ENCODE data around the gene GPR176.
"Not testable (repeated sequence)": the region's sequence is repeated elsewhere in the genome, so short reads cannot be mapped to it uniquely, and the experiment has no call there.

GPR176 gene

DNA sequence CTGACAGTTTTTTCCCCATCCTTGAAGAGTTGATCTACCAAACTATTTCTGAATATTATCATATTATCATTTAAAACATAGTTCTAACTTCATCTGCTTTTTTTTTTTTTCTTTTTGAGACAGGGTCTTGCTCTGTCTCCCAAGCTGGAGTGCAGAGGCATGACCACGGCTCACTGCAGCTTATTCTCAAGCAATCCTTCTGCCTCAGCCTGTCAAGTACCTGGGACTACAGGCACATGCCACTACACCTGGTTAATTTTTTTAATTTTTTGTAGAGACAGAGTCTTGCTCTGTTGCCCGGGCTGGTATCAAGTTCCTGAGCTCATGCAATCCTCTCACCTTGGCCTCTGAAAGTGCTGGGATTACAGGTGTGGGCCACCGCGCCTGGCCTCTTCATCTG lies 15.2 kb upstream of the GPR176 start:
- no peak for DNase-seq

DNA sequence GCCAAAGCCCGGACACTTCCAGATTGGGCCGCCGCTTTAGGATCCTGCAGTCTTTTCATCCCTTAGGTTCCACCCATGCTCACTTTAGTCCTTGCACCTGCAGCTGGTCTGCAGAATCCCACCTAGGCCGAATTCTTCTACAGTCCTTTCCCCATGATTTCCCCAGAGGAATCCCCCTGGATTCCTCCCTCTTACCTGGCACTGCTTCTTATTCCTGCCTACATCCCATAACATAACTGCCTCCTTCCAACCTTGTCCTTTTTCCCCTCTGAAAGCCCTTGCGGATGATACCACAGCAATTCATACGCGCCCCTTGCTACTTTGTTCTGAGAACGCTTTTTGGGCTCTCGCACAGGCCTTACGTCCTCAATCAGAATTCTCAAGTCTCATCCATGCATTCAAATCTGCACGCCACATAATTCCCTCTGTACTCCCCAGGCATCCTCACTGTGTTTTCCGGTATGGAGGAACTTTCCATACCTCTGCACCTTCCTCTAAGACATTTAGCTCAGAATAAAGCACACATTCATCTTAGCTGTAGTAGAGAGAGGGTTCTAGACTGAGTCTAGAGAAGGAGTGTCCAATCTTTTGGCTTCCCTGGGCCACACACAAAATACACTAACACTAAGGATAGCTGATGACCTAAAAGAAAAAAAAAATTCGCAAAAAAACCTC lies 14.5 kb upstream of the GPR176 start:
- no peak for DNase-seq

GRCh38 chr15:39931615-39932014 lies 11.5 kb upstream of the GPR176 start:
- DNase-seq = no peak

DNA sequence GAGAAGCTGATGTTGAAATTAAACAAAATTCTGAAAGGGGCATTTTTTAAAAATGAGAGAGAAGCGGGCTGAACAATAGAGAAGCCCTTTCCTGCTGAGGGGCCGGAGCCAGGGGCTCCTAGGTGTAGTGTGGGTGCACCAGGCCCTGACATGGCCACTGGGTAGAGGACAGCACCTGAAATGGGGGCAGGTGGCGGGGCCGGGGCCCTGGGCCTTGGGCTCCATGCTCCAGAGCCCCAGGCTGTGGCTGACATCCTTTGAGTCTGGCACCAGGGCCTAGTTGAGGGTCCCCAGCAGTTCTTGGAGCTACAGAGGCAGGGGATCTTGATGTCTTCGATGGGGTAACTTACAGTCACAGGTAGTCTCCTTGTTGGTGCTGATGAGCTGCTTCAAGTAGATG lies 6.5 kb upstream of the GPR176 start:
- DNase-seq = no peak

GRCh38 chr15:39925112-39925842 lies 5.2 kb upstream of the GPR176 start:
- DNase-seq = no peak

- DNase-seq = no peak
Measured at GRCh38 chr15:39924437-39924836, 4.4 kb upstream of the GPR176 start.

DNA sequence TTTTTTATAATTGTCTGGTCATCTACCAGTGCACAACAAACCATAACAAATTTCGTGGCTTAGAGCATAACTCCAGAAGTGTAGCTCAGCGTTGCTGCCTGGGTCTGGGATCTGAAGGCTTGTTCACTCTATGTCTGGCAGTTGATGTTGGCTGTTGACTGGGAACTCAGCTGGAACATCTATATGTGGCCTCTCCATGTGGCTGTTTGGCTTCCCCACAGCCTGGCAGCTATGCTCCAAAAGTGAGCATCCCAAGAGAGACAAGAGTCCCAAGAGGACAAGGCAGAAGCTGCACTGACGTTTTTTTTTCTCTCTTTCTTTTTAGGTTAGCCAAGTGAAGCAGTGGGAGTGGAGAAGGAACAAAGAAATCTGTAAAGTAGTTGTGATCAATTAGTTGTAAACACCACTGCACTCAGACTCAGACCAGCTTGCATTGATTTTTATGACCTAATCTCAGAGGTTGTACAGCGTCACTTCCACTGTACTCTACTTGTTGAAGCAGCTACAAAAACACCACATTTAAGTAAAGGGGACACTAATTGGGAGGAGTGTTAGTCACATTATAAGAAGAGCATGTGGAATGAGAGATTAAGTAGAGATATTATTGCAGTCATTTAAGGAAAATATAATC lies 2.5 kb upstream of the GPR176 start:
- no peak for DNase-seq

GRCh38 chr15:39921274-39921638 lies 1.2 kb upstream of the GPR176 start:
- DNase-seq = no peak

DNA sequence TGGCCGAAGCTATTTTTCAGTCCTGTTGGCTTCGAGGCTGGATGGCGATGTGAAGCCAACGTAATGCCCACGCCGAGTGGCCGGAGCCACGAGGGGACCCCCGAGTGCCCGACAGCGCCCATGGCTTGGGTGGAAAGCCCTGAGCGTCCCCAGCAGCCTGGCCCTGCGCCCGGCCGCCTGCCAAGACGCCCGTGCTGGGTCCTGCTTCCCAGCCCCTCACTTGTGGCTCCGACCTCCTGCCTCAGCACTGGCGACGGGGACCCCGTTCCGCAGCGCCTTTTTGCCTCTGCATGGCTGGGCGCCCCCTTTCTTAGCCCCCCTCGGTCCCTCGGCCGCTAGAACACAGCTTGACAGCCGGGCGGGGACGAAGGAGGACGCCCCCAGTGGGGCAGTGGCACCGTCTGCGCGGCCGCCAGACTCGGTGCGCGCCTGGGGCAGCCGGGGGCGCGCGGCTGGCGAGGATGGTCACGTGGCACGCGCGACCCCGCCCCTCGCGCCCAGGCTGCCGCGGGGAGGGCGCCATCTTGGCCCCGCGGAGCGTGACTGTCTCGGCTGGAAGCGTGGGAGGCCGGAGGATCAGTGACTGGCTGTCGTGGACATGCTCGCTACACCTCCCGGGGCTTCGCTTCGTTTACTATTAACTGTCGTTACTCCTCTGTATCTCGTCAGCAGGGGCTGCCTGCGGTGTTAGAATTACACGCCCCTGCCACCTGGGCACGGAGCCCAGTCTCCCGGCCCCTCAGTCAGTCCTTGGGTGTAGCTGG lies 626 bp upstream of the GPR176 start:
- DNase-seq = peak; percentile 69

- DNase-seq = no peak
Measured at GRCh38 chr15:39919411-39919747, 687 bp downstream of the GPR176 start.

DNA sequence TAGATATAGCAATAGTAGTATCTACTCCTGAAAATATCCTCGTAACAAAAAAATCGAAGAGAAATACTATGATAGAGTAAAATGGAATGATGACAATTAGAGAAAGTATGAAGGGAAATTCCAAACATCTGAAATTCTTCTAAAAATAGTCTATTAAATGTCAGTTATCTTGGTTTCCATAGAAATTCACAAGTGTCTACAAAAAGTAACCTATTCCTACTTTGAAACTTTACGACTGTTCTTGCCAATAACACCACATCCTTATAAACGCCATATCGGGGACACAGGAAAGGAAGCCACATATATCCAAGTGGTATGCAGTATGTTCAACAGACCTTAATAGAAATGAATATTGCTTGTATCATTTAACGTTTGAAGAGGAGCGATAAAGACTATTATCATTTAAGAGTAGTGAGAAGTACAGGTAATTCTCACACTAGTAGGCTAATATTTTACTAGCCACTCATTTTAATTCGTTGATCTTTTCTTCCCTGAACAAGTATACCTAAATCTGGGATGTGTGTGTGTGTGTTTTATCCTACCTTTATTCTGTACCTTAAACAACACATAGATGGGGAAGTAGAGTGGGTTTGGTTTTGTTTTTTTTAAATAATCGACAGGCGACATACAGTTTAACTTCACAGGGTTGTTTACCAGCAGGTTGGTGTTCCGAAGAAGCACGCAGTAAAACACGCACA lies 1.2 kb downstream of the GPR176 start:
- no peak for DNase-seq

DNA sequence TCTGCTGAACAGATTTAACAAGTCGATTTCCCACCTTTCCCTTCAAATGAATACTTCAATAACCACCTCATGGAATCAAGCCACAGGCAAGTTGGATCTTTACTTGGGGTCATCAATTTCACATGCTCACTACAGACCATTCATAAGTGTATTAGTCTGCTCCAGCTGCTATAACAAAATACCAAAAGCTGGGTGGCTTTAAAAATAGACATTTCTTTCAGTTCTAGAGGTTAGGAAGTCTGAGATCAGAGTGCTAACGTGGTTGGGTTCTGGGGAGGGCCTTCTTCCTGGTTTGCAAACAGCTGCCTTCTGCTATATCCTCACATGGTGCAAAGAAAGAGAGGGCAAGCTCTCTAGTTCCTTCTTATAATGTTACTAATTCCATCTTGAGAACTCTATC lies 5.1 kb downstream of the GPR176 start:
- no peak for DNase-seq

GRCh38 chr15:39909007-39909406 lies 11.1 kb downstream of the GPR176 start:
- no peak for DNase-seq

DNA sequence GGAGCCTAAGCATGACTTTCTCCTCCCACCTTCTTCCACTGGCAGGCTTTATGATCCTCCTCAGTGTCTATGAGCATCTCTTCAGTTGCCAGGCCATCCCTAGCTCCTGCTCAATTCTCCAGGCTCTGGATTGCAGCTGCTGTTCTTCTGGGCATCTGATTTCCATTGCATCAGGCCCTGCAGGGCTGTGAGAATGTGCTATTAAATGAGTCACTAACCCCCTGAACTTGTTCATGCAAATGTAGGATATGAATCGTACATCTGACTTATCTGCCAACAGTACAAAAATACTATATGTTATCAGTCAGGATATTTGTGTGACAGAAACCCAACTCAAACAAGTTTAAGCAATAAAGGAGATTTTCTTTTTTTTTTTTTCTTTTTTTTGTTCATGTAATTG lies 11.9 kb downstream of the GPR176 start:
- no peak for DNase-seq

GRCh38 chr15:39907216-39907615 lies 12.8 kb downstream of the GPR176 start:
- DNase-seq = no peak

- DNase-seq = no peak
Measured at GRCh38 chr15:39904115-39904514, 16.0 kb downstream of the GPR176 start.

- DNase-seq = no peak
Measured at GRCh38 chr15:39898317-39898716, 21.7 kb downstream of the GPR176 start.

DNA sequence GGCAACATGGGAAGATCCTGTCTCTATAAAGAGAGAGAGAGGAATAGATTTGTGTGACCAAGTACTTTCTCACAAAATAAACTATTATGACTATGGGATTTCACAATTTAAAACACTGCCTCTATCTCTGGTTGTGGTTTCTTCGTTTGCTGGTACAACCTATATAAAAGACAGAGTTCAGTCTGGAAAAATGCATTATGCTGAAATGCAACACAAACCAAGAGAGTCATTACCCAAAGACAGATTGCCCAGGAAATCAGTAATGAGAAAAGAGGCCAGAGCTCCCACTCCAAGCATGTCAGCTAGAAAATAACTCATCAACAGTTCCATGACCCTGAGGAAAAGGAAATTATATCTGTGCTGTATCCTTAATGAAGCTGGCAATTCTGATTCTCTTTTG lies 23.2 kb downstream of the GPR176 start:
- DNase-seq = no peak

DNA sequence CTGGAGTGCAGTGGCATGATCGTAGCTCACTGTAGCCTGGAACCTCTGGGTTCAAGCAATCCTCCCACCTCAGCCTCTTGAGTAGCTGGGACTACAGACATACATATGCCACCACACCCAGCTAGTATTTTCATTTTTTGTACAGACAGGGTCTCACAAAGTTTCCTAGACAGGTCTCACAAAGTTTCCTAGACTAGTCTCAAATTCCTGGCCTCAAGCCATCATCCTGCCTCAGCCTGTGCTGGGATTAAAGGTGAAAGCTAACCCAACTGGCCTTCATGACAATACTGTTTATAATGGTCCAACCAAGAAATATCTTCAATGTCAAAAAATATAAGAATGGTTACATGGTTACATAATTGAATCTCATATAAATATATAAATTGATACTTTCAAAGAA lies 24.0 kb downstream of the GPR176 start:
- DNase-seq = no peak

DNA sequence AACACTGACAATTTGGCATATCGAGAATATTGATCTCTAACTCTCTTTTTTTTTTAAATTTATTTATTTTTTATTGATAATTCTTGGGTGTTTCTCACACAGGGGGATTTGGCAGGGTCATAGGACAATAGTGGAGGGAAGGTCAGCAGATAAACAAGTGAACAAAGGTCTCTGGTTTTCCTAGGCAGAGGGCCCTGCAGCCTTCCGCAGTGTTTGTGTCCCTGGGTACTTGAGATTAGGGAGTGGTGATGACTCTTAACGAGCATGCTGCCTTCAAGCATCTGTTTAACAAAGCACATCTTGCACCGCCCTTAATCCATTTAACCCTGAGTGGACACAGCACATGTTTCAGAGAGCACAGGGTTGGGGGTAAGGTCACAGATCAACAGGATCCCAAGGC lies 27.0 kb downstream of the GPR176 start:
- not testable (repeated sequence) for DNase-seq

- DNase-seq = no peak
Measured at GRCh38 chr15:39892418-39892817, 27.6 kb downstream of the GPR176 start.

- no peak for DNase-seq
Measured at GRCh38 chr15:39890621-39891020, 29.4 kb downstream of the GPR176 start.

DNA sequence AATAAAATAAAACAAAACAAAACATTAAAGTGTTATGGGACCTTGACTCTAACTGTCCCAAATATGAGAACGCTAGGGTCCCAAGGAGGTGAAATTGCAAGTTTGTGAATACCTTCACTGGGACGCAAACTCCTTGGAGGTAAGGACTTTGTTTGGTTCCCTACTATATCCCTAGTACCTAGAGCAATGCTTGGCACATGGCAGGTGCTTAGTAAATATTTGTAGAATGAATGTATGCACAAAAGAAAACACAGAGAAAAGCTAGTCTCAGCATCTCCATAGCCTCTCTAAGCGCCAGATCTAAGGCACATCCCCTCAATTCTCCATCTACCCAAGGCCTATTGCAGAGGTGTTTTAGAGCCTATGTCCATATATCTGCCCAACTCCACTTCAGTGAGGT lies 30.5 kb downstream of the GPR176 start:
- DNase-seq = no peak

Measured in hippocampal formation (tissue), 2 donors.